Uterus (tissue), 4 donors: ENCODE data around the gene IKZF1. TPM values are rescaled to one million over a fixed set of nuclear protein-coding genes. Genes with fewer than 3 reads are reported as not detected.

ENCODE experiments used
- DNase-seq, 2 donors: peaks; one replicate each; pipeline ENCODE4 v3.0.0-alpha.2; 2019 to 2020
- H3K27ac ChIP-seq, 2 donors: fragments of 200-600 bp; sonication (generic); 1 replicate in 1 of 2; 2 replicates in 1 of 2; pipeline ENCODE4 v1.5.1; 2016 to 2018
- H3K27me3 ChIP-seq, 2 donors: fragments of 200-600 bp; sonication (generic); one replicate each; pipeline ENCODE4 v1.5.1; 2018 to 2019; ENCODE audit warnings: control low read depth in 1 of 2
- H3K36me3 ChIP-seq, 2 donors: fragments of 200-600 bp; sonication (generic); one replicate each; pipeline ENCODE4 v1.5.1; 2019; ENCODE audit warnings: control low read depth in 1 of 2
- H3K4me1 ChIP-seq, 2 donors: fragments of 200-600 bp; sonication (generic); one replicate each; pipeline ENCODE4 v1.5.1; 2018 to 2019; ENCODE audit warnings: control low read depth in 1 of 2
- H3K4me3 ChIP-seq, 2 donors: fragments of 200-600 bp; sonication (generic); 1 replicate in 1 of 2; 2 replicates in 1 of 2; pipeline ENCODE4 v1.5.1; 2018 to 2019; ENCODE audit warnings: mild to moderate bottlenecking in 1 of 2
- H3K9me3 ChIP-seq, 2 donors: fragments of 200-600 bp; sonication (generic); one replicate each; pipeline ENCODE4 v1.5.1; 2019; ENCODE audit warnings: control low read depth in 1 of 2
- CTCF ChIP-seq, 4 experiments: fragments of 200-600 bp in 2 of 4; fragments of 450-650 bp in 2 of 4; sonication (generic) in 2 of 4; IDR thresholded peaks; one replicate each; pipeline ENCODE4 v1.5.1; 2016 to 2019; ENCODE audit warnings: antibody characterized with exemption in 4 of 4, mild to moderate bottlenecking in 2 of 4, moderate library complexity in 1 of 4
- POLR2A ChIP-seq, 2 donors: fragments of 450-650 bp; IDR thresholded peaks; one replicate each; pipeline ENCODE4 v1.6.1; 2016; ENCODE audit warnings: antibody characterized with exemption in 2 of 2, mild to moderate bottlenecking in 1 of 2, moderate library complexity in 1 of 2
- intact Hi-C: fragments of 100-400 bp; cut with DNase I; formaldehyde crosslinking; loops from one replicate; pipeline ENCODE4 v1.15.1; 2023; ENCODE audit warnings: low total_unique reads
- total RNA-seq, 4 donors: library from RNA; depleted of rRNA in 3 of 4; stranded (reverse); fragments of >200 nt in 3 of 4; gene quantifications; one replicate each; pipeline versions ENCODE4 v1.1.0 to v1.2.4, GENCODE V29; 2014 to 2023
- donor health status: DM: yes; HTN: yes; CAD: no.

The IKZF1 gene
- total RNA-seq, 4 donors from 2014 or later = 7.0 to 828 (median 12.8) TPM

- TF ChIP-seq CTCF (IDR thresholded peaks at IDR 0.05) = no peak
- TF ChIP-seq POLR2A (IDR thresholded peaks at IDR 0.05) = no peak
- H3K9me3 ChIP-seq = no peaks in the 10 kb centered on the region
- no peak overlapping the region for H3K4me3 ChIP-seq
- no peaks in the 10 kb centered on the region for H3K27me3 ChIP-seq
- intact Hi-C loops = no loop called here
- H3K36me3 ChIP-seq = no peaks in the 10 kb centered on the region
- DNase-seq = no peak
- no peak overlapping the region for H3K27ac ChIP-seq
- H3K4me1 ChIP-seq = no peaks in the 10 kb centered on the region
Observed at GRCh38 chr7:50411332-50411731, 106.8 kb downstream of the IKZF1 start.

- intact Hi-C loops = no loop called here
- no peak for DNase-seq
- H3K4me3 ChIP-seq = no peak overlapping the region
- H3K9me3 ChIP-seq = no peaks in the 10 kb centered on the region
- H3K27ac ChIP-seq = no peak overlapping the region
- no peaks in the 10 kb centered on the region for H3K27me3 ChIP-seq
- TF ChIP-seq POLR2A (IDR thresholded peaks at IDR 0.05) = no peak
- no peak for TF ChIP-seq CTCF (IDR thresholded peaks at IDR 0.05)
- H3K4me1 ChIP-seq = no peaks in the 10 kb centered on the region
- no peaks in the 10 kb centered on the region for H3K36me3 ChIP-seq
Observed at GRCh38 chr7:50412973-50413372, 108.5 kb downstream of the IKZF1 start.

GRCh38 chr7:50413561-50413960 lies 109.0 kb downstream of the IKZF1 start:
- no peak overlapping the region for H3K4me3 ChIP-seq
- DNase-seq = no peak
- H3K27me3 ChIP-seq = no peaks in the 10 kb centered on the region
- no peak overlapping the region for H3K27ac ChIP-seq
- no peaks in the 10 kb centered on the region for H3K4me1 ChIP-seq
- TF ChIP-seq POLR2A (IDR thresholded peaks at IDR 0.05) (no peak), CTCF (IDR thresholded peaks at IDR 0.05) (no peak)
- H3K36me3 ChIP-seq = no peaks in the 10 kb centered on the region
- intact Hi-C loops = no loop called here
- H3K9me3 ChIP-seq = no peaks in the 10 kb centered on the region

GRCh38 chr7:50415844-50416364 lies 111.4 kb downstream of the IKZF1 start:
- Histone ChIP-seq H3K27ac (no peak overlapping the region), H3K4me3 (no peak overlapping the region), H3K27me3 (no peaks in the 10 kb centered on the region), H3K9me3 (no peaks in the 10 kb centered on the region), H3K36me3 (no peaks in the 10 kb centered on the region), H3K4me1 (no peaks in the 10 kb centered on the region)
- DNase-seq = no peak
- TF ChIP-seq CTCF (IDR thresholded peaks at IDR 0.05) (no peak), POLR2A (IDR thresholded peaks at IDR 0.05) (no peak)
- intact Hi-C loops = no loop called here

GRCh38 chr7:50416527-50417182 lies 112.1 kb downstream of the IKZF1 start:
- no peak for DNase-seq
- TF ChIP-seq CTCF (IDR thresholded peaks at IDR 0.05) (no peak), POLR2A (IDR thresholded peaks at IDR 0.05) (no peak)
- no peaks in the 10 kb centered on the region for H3K36me3 ChIP-seq
- no peaks in the 10 kb centered on the region for H3K4me1 ChIP-seq
- intact Hi-C loops = no loop called here
- H3K9me3 ChIP-seq = no peaks in the 10 kb centered on the region
- H3K4me3 ChIP-seq = no peak overlapping the region
- H3K27me3 ChIP-seq = no peaks in the 10 kb centered on the region
- no peak overlapping the region for H3K27ac ChIP-seq
